ENCODE results near the gene OBP2B. TPM values are rescaled to one million over a fixed set of nuclear protein-coding genes. Genes with fewer than 3 reads are reported as not detected.
A peak's percentile ranks its signal among the peaks of the same experiment; 100 is the strongest.

The OBP2B gene
- total RNA-seq, 6 donors from 2014 or later = not detected

GRCh38 chr9:133199648-133200321 lies 9.3 kb downstream of the OBP2B start:
- ATAC-seq (ENCODE audit: low FRiP score in 2 of 2) = peak; percentile 58 to 70
- TF ChIP-seq EP300 (IDR thresholded peaks at IDR 0.05) = no peak
- TF ChIP-seq, protein P1, sequence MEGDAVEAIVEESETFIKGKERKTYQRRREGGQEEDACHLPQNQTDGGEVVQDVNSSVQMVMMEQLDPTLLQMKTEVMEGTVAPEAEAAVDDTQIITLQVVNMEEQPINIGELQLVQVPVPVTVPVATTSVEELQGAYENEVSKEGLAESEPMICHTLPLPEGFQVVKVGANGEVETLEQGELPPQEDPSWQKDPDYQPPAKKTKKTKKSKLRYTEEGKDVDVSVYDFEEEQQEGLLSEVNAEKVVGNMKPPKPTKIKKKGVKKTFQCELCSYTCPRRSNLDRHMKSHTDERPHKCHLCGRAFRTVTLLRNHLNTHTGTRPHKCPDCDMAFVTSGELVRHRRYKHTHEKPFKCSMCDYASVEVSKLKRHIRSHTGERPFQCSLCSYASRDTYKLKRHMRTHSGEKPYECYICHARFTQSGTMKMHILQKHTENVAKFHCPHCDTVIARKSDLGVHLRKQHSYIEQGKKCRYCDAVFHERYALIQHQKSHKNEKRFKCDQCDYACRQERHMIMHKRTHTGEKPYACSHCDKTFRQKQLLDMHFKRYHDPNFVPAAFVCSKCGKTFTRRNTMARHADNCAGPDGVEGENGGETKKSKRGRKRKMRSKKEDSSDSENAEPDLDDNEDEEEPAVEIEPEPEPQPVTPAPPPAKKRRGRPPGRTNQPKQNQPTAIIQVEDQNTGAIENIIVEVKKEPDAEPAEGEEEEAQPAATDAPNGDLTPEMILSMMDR (IDR thresholded peaks at IDR 0.05) = no peak
- no peak for TF ChIP-seq POLR2A (IDR thresholded peaks at IDR 0.05)

GRCh38 chr9:133195029-133195428 lies 14.0 kb downstream of the OBP2B start:
- TF ChIP-seq EP300 (IDR thresholded peaks at IDR 0.05) (no peak), POLR2AphosphoS5 (IDR thresholded peaks at IDR 0.05) (no peak), POLR2A (IDR thresholded peaks at IDR 0.05) (no peak)
- TF ChIP-seq, protein P1 (IDR thresholded peaks at IDR 0.05) = no peak
- no peak overlapping the region for H3K27ac ChIP-seq
- DNase-seq (no peak), ATAC-seq (ENCODE audit: low FRiP score in 2 of 2) (no peak)
- no peaks in the 10 kb centered on the region for H3K36me3 ChIP-seq
- no peaks in the 10 kb centered on the region for H3K9me3 ChIP-seq
- H3K4me3 ChIP-seq = no peak overlapping the region
- H3K4me1 ChIP-seq = peaks cover 0 to 6% (median 0%) of the 10 kb centered on the region in 4 donors
- H3K27me3 ChIP-seq = no peaks in the 10 kb centered on the region

More at GRCh38 chr9:133199648-133200321, 9.3 kb downstream of the OBP2B start:
- H3K4me1 ChIP-seq = peaks cover 0 to 11% (median 0%) of the 10 kb centered on the region in 4 donors
- H3K27me3 ChIP-seq = no peaks in the 10 kb centered on the region
- H3K4me3 ChIP-seq = peak overlapping the region in 3 of 4 donors; percentile 36 to 43 (median 40)
- H3K9me3 ChIP-seq = no peaks in the 10 kb centered on the region
- WGBS, 2 donors = 40 to 50% methylated on average over 23 to 38 of the region's 44 CpGs
- H3K36me3 ChIP-seq = no peaks in the 10 kb centered on the region
- peak; percentile 26 to 84 for DNase-seq
- H3K27ac ChIP-seq = peak overlapping the region in 1 of 4 donors; percentile 24

DNA sequence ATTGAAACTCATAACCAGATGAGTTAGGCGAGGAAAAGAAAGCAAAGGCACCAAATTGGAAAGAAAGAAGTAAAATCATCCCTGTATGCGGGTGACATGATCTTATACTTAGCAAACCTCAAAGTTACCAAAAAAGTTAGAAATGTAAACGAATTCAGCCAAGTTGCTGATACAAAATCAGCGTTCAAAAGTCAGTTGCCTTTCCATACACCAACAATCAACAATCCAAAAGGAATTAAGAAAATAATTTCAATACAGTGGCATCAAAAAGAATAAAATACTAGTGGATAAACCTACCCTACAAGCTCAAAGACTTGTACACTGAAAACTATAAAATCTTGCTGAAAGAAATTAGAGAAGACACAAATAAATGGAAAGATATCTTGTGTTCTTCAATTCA lies 14.5 kb downstream of the OBP2B start:
- peaks cover 0 to 1% (median 0%) of the 10 kb centered on the region in 4 donors for H3K4me1 ChIP-seq
- DNase-seq (no peak), ATAC-seq (ENCODE audit: low FRiP score in 2 of 2) (no peak)
- WGBS, 2 donors = 81 to 82% methylated on average over 4 of the region's 4 CpGs
- no peaks in the 10 kb centered on the region for H3K9me3 ChIP-seq
- no peaks in the 10 kb centered on the region for H3K36me3 ChIP-seq
- no peak for TF ChIP-seq EP300 (IDR thresholded peaks at IDR 0.05)
- TF ChIP-seq POLR2AphosphoS5 (IDR thresholded peaks at IDR 0.05) = no peak
- TF ChIP-seq, protein P1 (IDR thresholded peaks at IDR 0.05) = no peak
- TF ChIP-seq POLR2A (IDR thresholded peaks at IDR 0.05) = no peak
- H3K4me3 ChIP-seq = no peak overlapping the region
- H3K27me3 ChIP-seq = no peaks in the 10 kb centered on the region
- no peak overlapping the region for H3K27ac ChIP-seq

DNA sequence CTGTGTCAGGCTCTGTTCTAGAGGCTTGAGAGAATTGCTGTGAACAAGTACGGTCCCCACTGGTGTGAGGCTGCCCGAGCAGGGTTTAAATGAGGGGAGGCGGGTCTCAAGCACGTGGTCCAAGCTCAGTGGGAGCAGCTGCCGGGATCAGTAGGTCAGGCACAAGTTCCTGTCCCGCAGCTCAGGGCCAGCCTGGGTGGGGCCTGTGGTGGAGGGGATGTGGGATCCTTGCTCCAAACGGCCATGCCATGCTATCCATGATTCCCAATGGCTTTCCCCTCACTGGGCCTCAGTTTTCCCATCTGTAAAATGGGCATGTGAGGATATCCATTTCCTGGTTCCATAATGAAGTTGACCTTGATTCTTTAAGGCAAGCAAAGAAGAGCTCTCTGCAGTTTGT lies 17.1 kb downstream of the OBP2B start:
- H3K36me3 ChIP-seq = no peaks in the 10 kb centered on the region
- no peaks in the 10 kb centered on the region for H3K9me3 ChIP-seq
- no peak overlapping the region for H3K4me3 ChIP-seq
- H3K4me1 ChIP-seq = no peaks in the 10 kb centered on the region
- TF ChIP-seq POLR2AphosphoS5 (IDR thresholded peaks at IDR 0.05) = no peak
- no peak for TF ChIP-seq POLR2A (IDR thresholded peaks at IDR 0.05)
- no peak for TF ChIP-seq EP300 (IDR thresholded peaks at IDR 0.05)
- TF ChIP-seq, protein P1 (IDR thresholded peaks at IDR 0.05) = no peak
- H3K27ac ChIP-seq = no peak overlapping the region
- DNase-seq (no peak), ATAC-seq (ENCODE audit: low FRiP score in 2 of 2) (no peak)
- H3K27me3 ChIP-seq = no peaks in the 10 kb centered on the region
- 38 to 65% methylated on average over 2 to 7 of the region's 7 CpGs for WGBS, 2 donors

GRCh38 chr9:133189826-133190225 lies 19.2 kb downstream of the OBP2B start:
- peak in 1 of 2 donors; percentile 7 for DNase-seq
- no peak for ATAC-seq (ENCODE audit: low FRiP score in 2 of 2)
- no peak overlapping the region for H3K4me3 ChIP-seq
- peaks cover 0 to 7% (median 4%) of the 10 kb centered on the region in 4 donors for H3K4me1 ChIP-seq
- 70 to 85% methylated on average over 5 to 8 of the region's 8 CpGs for WGBS, 2 donors
- no peaks in the 10 kb centered on the region for H3K36me3 ChIP-seq
- no peaks in the 10 kb centered on the region for H3K9me3 ChIP-seq
- TF ChIP-seq, protein P1 (IDR thresholded peaks at IDR 0.05) = no peak
- TF ChIP-seq POLR2A (IDR thresholded peaks at IDR 0.05) (no peak), POLR2AphosphoS5 (IDR thresholded peaks at IDR 0.05) (no peak), EP300 (IDR thresholded peaks at IDR 0.05) (no peak)
- no peaks in the 10 kb centered on the region for H3K27me3 ChIP-seq
- no peak overlapping the region for H3K27ac ChIP-seq
